Limb (tissue), 2 donors: ENCODE measurements around the gene UBE2Q2.
"Not testable (repeated sequence)": the region's sequence is repeated elsewhere in the genome, so short reads cannot be mapped to it uniquely, and the experiment has no call there.

ENCODE experiments used
- DNase-seq, 2 donors: peaks; one replicate each; pipeline ENCODE4 v3.0.0-alpha.2; 2016; ENCODE audit errors: extremely low spot score in 2 of 2

UBE2Q2 gene

GRCh38 chr15:75823860-75824613, 19.2 kb upstream of the UBE2Q2 start:
- DNase-seq = no peak

- no peak for DNase-seq
Measured at GRCh38 chr15:75827691-75828090, 15.6 kb upstream of the UBE2Q2 start.

GRCh38 chr15:75828429-75828828, 14.8 kb upstream of the UBE2Q2 start:
- no peak for DNase-seq

GRCh38 chr15:75830910-75831805, 12.1 kb upstream of the UBE2Q2 start:
- no peak for DNase-seq

GRCh38 chr15:75831806-75832102, 11.5 kb upstream of the UBE2Q2 start:
- no peak for DNase-seq

- no peak for DNase-seq
Measured at GRCh38 chr15:75832114-75832513, 11.1 kb upstream of the UBE2Q2 start.

- DNase-seq = no peak
Measured at GRCh38 chr15:75834021-75834420, 9.2 kb upstream of the UBE2Q2 start.

GRCh38 chr15:75835990-75836958, 7.0 kb upstream of the UBE2Q2 start:
- DNase-seq = no peak

GRCh38 chr15:75836959-75837334, 6.3 kb upstream of the UBE2Q2 start:
- DNase-seq = no peak

GRCh38 chr15:75840659-75841058, 2.6 kb upstream of the UBE2Q2 start:
- peak in 1 of 2 donors; percentile 67 for DNase-seq

- no peak for DNase-seq
Measured at GRCh38 chr15:75841626-75842025, 1.6 kb upstream of the UBE2Q2 start.

GRCh38 chr15:75843678-75844581, 683 bp downstream of the UBE2Q2 start:
- peak; percentile 36 to 82 for DNase-seq

GRCh38 chr15:75844629-75845335, 1.5 kb downstream of the UBE2Q2 start:
- DNase-seq = no peak

GRCh38 chr15:75849167-75849566, 5.9 kb downstream of the UBE2Q2 start:
- DNase-seq = no peak

- DNase-seq = no peak
Measured at GRCh38 chr15:75850708-75851107, 7.5 kb downstream of the UBE2Q2 start.

GRCh38 chr15:75851566-75851965, 8.3 kb downstream of the UBE2Q2 start:
- not testable (repeated sequence) for DNase-seq

- no peak for DNase-seq
Measured at GRCh38 chr15:75857886-75858285, 14.6 kb downstream of the UBE2Q2 start.

GRCh38 chr15:75861750-75862402, 18.6 kb downstream of the UBE2Q2 start:
- DNase-seq = no peak

GRCh38 chr15:75862796-75863195, 19.5 kb downstream of the UBE2Q2 start:
- no peak for DNase-seq
